Middle frontal gyrus (tissue), 1 donor: ENCODE data around the gene CRYBA1.
"Not testable (repeated sequence)": the region's sequence is repeated elsewhere in the genome, so short reads cannot be mapped to it uniquely, and the experiment has no call there.

Source experiments
- DNase-seq: peaks from one replicate; pipeline ENCODE4 v3.0.0-alpha.2; 2015; ENCODE audit warnings: low spot score; ENCODE audit errors: extremely low spot score

CRYBA1 gene, protein sequence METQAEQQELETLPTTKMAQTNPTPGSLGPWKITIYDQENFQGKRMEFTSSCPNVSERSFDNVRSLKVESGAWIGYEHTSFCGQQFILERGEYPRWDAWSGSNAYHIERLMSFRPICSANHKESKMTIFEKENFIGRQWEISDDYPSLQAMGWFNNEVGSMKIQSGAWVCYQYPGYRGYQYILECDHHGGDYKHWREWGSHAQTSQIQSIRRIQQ

DNA sequence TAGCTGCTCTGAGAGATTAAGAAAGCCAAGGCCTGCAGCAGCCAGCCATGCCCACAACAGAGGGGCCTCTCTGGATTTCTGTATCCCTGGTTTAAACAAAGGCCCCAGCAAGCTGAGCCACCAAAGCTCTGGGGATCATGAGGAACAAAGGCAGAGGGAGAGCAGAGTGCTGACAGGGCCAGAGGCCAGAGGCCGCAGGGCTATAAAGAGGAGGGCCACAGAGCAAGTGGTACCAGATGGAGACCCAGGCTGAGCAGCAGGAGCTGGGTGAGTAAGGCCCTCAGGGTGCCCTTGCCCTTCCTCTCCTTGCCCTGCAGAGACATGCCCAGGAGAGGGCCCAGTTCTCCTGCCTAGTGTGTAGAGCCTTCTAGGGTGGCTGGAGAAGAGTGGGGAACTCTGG, at the start of gene CRYBA1:
CRYBA1 (plus strand) TSS at position 232 of the 400 bp plus-strand sequence; CDS start at position 237, 5 bp downstream.
- DNase-seq, result no peak

DNA sequence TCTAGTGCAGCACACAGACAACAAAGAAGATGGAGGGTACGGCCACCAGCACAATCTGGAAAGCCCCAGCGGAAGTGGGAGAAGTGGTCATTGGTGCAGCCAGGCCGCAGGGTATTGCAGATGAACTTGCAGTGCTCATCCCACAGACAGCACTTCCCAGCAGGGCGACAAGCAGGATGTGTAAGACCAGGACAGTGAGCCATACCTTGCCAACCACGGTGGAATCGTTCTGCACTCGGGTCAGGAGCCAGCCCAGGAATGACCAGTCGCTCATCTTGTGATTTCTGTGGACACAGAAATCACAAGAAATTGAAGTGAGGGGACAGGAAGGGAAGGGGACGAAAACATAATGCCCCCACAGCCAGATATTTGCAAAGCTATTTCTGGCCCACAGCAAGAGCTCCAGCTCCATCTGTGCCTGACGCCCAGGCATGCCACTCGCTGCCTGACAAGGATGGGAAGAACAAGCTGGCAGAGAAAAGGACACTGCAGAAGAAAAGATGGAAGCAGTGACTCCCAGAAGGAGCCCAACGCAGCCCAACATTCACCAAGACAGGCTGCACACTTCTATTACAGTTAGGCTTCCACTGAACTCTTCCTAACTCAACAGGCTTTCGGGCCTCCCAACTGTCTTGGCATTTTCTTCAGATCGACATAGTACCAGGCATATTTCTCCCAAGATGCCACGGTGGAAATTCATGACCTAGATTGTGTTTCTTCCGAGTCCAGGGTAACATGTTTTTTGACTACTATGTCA, 49.0 kb upstream of the CRYBA1 start:
- DNase-seq, result no peak

DNA sequence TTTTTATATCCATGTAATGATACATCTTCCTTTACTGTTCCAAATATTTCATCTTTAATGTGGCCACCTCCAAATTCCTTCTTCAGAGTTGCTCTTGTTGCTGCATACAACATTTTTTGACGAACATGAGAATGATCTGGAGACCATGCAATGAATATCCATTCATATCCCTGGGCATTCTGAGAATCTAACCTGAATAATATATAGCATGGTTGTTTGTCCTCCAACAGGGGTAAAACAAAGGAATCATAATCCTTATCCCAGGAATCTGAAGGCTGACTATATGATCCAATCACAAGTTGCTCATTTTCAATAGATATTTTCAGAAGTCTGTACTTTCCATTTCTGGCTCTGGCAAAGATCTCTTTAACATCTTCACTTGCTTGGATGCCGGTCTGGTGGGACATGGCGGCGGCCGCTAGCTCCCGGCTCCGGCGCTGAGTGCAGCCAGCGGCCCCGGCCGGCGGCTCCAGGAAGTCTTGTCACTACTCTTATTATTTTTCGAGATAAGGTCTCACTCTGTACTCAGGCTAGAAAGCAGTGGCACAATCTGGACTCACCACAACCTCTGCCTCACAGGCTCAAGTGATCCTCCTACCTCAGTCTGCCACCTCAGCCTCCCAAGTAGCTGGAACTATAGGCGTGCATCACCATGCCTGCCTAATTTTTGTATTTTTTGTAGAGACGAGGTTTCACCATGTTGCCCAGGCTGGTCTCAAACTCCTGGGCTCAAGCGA, 42.4 kb upstream of the CRYBA1 start:
- not testable (repeated sequence) for DNase-seq

DNA sequence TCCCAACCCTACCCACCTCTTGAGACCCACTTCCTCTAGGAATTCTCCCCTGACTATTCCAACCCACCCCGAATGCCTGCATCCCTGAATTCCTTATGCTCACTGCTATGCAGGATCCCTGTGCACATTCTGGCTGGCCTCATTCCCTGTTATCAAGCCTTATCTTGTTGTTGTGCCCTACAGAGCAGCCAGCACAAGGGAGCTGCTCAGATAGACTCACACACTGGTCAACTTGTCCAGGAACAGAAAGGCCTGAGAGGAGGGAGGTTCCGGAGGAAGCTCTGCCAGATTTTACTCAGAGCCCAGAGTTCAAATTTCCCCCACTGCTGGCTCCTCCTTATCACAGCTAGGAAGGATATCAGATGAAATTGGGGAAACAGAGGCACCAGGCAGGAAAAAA, 41.6 kb upstream of the CRYBA1 start:
- no peak for DNase-seq

DNA sequence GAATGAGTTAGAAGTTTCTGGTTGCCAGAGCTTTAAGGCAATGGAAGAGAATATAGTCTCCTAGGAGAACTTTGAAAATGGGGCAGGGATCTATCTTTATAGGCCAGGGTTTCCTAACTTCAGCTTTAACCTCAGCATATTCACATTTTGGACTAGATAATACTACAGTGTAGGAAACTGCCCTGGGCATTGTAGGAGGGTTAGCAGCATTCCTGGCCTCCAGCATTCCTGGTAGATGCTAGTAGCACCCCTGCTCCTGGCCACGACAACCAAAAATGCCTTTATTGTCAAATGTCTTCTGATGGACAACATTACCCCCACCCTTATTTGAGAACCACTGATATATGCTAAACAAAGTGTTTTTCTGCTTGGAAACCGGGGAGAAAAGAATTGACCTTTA, 38.7 kb upstream of the CRYBA1 start:
- no peak for DNase-seq

DNA sequence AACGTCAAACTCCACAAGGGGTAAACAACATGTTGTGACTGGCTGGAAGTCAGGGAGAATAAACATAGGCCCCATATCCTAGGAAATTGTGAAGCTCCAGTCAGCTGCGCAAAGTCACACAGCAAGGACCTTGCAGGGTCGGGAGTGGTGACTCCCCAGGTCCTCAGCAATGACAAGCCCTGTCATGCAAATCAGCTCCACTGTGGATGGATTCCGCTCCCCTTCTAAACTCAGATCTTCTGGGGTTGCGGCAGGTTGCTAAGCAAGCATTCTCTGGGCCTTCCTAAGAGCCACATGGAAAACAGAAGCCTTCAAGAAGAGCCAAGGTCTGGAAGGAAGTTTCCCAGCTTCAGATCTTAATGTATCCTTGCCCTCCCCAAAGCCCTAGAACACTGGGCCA, 37.6 kb upstream of the CRYBA1 start:
- no peak for DNase-seq

DNA sequence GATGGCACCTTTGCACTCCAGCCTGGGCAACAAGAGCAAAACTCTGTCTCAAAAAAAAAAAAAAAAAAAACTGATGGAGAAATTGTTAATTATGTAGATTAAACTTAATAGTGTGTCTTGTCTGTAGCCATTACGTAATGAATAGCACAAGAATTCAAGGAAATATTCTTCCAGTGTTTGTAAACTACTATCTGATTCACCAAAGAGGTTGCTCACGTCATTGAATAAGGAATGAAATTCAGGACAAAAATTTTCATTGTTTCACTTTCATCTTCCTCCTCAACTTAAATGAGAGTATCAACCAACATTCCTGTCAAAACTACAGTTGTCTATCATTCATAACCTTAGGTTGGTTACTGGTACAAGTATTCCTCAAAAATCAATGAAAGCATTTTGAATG, 35.8 kb upstream of the CRYBA1 start:
- DNase-seq, result no peak

DNA sequence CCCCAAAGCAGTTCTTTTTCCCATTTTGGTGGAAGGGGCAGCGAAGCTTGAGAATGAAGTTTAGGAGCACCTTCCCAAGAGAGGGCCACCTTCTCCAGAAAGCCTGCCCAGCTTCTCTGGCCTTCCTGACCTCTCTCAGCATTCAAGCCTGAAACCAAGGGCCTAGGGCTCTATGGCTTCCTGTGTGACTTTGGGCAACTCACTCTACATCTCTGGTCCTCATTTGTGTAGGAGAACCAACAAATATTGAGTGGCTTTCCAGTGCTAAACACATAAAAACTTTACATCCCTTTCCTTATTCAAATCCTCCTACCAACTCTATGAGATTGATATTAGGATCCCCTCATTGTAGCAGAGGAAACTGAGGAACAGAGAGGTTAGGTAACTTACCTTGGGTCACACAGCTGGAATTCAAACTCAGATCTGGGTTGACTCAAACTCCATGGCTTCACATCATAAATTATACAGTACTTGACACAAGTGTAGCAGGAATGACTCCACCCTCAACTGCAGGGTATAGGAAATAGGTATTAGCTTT, 34.5 kb upstream of the CRYBA1 start:
- no peak for DNase-seq

DNA sequence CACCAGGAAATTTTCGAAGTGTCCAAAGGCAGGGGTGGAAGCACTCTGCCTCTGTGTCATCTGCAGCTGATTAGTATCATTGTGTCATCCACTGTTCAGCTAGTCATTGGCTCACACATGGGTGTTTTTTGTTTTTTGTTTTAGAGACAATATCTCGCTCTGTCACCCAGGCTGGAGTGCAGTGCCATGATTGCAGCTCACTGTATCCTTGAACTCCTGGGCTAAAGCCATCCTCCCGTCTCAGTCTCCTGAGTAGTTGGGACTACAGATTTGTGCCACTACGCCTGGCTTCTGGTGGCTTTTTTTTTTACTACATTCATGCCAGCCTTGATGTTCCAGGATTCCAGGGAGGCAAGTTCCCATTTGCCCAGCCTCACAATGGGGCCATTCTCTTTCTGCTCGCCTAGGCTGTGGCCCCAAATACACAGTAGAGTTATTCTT, 34.0 kb upstream of the CRYBA1 start:
- DNase-seq, result peak; percentile 63

DNA sequence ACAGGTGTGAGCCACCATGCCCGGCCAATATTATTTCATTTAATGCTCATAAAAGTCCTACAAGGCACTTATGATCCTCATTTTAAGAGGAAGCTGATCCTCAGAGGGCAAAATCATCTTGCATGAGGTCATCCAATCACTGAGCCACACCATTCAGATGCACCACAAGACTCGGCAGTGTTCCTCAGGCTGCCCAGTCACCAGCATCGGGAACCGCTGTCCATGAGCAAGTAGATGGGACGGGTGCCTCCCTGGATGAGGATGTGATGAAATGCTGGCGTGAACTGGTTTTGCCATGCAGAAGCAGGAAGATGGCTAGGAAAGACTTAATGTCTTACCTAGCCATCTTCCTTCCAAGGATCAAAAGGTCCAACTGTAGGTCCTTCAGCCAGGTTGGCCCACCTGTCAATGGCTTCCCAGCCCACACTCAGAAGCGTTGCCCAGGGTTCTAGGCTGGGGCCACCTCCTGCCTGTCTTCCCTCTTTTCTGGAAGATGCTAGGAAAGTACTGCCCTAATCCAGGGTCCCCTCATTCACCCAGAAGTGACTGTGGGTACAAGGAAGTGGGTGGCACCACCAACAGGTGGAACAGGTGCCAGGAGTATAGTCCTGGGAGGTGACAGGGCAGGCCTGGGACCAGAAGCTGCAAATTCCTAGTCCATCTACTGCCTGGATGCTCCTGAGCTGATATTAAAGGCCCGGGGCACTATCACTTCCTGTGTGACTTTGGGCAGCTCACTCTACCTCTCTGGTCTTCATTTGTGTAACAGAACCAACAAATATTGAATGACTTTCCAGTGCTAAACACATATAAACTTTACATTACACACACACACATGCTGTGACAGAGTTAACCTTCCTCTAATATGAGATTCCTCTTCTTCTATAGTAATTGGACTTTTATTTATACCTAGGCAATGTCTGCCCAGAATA, 32.2 kb upstream of the CRYBA1 start:
- DNase-seq, result no peak

DNA sequence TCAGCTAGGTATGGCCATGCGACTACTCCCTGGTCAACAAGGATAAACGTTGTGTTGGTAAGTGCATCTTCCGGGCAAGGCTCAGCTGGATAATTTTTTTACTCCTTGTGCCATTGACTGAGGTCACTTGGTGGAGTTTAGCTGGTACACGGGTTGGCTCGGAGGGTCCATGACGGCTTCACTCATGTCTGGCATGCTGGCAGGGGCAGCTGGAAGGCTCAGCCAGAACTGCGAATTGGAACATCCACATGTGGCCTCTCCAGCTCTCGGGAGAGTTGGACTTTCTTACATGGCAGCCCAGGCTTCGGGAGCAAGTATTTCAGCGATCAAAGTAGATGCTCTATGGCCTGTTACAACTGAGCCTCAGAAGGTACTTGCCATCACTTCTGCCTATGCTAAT, 31.5 kb upstream of the CRYBA1 start:
- no peak for DNase-seq

DNA sequence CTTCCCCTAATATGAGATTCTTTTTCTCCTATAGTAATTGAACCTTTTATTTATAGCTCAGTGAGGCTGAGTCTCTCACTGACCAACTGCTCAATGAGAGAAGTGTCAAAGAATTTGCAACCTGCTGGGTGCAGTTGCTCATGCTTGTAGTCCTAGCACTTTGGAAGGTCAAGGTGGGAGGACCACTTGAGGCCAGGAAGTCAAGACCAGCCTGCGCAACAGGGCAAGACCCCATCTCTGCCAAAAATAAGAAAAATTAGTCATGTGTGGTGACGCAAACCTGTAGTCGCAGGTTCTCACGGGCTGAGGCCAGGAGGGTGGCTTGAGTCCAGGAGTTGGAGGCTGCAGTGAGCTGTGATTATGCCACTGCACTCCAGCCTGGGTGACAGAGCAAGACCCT, 30.9 kb upstream of the CRYBA1 start:
- no peak for DNase-seq

DNA sequence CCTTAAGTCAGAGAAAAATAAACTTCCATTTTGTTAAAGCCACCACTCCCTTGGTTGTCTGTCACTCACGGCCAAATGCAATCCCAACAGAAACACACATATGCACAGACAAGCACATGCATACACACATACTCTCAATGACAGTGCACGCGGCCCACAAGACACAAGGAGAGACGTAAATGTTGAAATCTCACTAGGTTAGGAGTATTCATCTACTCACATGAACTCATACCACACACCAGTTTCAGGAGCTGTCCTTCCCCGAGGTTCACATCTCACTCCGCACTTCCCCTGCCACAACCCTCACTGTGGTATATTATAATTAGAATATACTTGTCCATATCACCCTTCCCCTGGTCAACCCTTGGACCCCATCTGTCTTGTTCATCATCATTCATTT, 30.5 kb upstream of the CRYBA1 start:
- DNase-seq, result no peak

DNA sequence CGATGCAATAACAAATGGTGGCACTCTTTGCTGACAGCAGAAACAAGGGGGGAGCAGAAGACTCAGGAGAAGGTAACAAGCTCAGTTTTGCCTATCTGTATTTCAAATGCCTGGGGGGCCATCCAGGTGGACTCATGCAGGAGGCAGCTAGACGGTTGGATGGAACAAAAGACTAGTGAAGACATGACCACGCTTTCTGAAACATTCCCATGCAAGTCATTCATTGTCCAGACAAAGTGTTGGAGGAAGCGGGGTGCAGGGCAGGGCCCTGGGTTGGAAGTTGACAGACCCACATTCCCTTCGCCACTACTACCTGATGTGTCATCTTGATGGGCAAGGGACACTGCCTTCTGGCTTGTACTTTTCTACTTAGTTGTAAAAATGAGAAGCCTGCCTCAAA, 29.8 kb upstream of the CRYBA1 start:
- DNase-seq, result no peak

DNA sequence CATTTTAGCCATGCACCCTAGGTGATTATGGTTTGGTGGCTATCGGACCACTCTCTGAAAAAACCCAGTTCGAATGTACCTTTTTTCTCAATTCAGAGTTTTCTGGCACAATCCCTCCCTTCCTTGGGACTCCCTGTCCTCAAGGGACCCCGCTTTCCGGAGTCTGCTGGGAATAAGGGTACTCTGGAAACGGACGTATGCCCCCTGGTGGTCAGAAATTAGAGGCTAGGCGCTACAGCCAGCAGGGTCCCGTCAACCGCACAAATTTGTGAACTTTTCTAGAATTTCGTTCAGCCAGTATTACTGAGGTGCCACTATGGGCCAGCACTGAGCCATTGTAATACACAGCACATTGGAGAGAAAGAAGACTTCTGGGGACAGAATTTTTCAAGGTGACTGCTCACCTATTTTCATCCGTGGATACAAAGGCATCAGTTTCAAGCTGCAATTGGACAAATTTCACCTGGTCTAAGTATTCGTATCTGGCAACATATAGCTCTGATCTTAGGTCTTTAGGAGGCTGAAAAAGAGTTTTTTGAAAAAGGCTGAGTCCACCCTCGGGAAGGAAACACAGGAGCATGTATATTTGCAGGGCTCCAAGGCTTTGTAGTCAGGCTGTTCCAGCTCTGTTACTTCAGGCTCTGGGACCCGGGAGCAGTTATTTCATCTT, 27.1 kb upstream of the CRYBA1 start:
- DNase-seq, result peak; percentile 78

DNA sequence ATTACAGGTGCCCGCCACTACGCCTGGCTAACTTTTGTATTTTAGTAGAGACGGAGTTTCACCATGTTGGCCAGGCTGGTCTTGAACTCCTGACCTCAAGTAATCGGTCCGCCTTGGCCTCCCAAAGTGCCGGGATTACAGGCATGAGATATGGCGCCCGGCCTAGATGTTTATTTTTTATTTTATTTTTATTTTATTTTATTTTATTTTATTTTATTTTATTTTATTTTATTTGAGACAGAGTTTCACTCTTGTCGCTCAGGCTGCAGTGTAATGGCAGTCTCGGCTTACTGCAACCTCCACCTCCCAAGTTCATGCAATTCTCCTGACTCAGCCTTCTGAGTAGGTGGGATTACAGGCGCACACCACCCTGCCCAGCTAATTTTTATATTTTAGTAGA, 25.3 kb upstream of the CRYBA1 start:
- not testable (repeated sequence) for DNase-seq

DNA sequence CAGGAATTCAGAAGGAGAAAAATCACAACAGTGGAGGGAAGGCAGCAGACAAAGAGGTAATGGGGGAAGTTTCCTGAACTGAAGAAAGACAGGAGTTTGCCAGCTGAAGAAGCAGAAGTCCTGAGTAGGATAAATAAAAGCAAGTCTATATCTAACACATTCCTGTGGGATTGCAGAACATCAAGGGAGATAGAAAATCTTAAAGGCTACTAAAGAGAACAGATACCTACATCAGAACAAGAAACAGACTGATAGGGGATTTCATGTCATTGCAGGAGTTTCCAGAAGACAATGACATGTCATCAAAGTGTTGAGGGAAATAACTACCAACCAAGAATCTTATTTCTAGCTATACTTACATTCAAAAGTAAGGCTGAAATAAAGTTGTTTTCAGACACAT, 21.3 kb upstream of the CRYBA1 start:
- DNase-seq, result no peak

DNA sequence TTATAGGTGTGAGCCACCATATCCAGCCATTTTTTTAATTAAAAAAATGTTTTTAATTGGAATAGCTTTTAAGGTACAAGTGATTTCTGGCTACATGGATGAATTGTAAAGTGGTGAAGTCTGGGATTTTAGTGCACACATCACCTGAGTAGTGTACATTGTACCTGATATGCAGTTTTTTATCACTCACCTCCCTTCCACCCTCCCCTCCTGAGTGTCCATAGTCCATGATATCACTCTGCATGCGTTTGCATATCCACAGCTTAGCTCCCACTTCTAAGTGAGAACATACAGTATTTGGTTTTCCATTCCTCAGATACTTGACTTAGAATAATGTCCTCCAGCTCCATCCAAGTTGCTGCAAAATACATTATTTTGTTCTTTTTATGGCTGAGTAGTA, 13.4 kb upstream of the CRYBA1 start:
- no peak for DNase-seq

DNA sequence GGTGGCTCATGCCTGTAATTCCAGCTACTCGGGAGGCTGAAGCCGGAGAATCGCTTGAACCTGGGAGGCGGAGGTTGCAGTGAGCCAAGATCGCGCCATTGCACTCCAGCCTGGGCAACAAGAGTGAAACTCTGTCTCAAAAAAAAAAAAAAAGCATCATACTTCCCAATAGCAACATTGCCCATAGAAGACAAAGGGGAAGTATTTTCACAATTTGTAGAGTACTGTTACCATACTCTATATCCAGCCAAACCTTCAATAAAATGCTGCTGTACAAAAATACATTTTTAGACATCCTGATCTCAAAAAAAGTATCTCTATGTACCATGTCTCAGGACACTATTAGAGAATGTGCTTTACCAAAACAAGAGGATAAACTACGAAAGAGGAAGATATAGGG, 11.7 kb upstream of the CRYBA1 start:
- not testable (repeated sequence) for DNase-seq

DNA sequence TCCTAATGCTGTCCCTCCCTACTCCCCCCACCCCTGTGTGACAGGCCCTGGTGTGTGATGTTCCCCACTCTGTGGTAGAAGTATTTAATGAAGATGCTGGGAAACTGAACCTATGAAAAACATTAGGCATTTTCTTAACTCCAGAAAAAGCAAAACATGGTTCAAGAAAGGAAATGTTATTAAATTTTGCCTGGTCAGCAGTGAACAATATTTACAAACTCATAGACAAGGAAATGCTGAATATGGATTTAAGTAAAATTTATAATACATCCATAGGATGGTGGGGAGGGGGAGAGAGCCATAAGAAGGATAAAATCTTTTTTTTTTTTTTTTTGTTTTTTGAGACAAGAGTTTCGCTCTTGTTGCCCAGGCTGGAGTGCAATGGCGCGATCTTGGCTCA, 10.8 kb upstream of the CRYBA1 start:
- DNase-seq, result no peak
